ENCODE measurements around the gene PAF1. TPM values are rescaled to one million over a fixed set of nuclear protein-coding genes. Genes with fewer than 3 reads are reported as not detected.

PAF1 gene
- total and polyA plus RNA-seq, 2 of the 13 experiments (the other 11 are each of a cell fraction or from before 2014, with no cell fraction given): 30.2 to 31.1 TPM

- TF ChIP-seq NFKBIZ (CRISPR knock-in tag; IDR thresholded peaks at IDR 0.05) (peak; percentile 90), ZNF362 (CRISPR knock-in tag; IDR thresholded peaks at IDR 0.05; ENCODE audit: borderline replicate concordance) (peak; percentile 52; the same call in 1 of the 2 replicates), NFKB2 (CRISPR knock-in tag; IDR thresholded peaks at IDR 0.05; ENCODE audit: borderline replicate concordance) (peak; percentile 74; the same call in 1 of the 2 replicates), MED1 (CRISPR knock-in tag; IDR thresholded peaks at IDR 0.05) (peak; percentile 71), ZFYVE20 (CRISPR knock-in tag; IDR thresholded peaks at IDR 0.05; ENCODE audit: borderline replicate concordance, low read depth) (no peak), ZFY (CRISPR knock-in tag; IDR thresholded peaks at IDR 0.05) (peak; percentile 94), TGIF2 (CRISPR knock-in tag; IDR thresholded peaks at IDR 0.05) (peak; percentile 80; the same call in 1 of the 2 replicates), ZNF460 (CRISPR knock-in tag; IDR thresholded peaks at IDR 0.05; ENCODE audit: borderline replicate concordance) (0 out of 2 replicates have a peak, but pooled peaks have one; percentile 25), SP1 (IDR thresholded peaks at IDR 0.05) (no peak), SP1 (CRISPR knock-in tag; IDR thresholded peaks at IDR 0.05) (peak; percentile 84), RFXANK (CRISPR knock-in tag; IDR thresholded peaks at IDR 0.05) (no peak), ZBTB38 (CRISPR knock-in tag; IDR thresholded peaks at IDR 0.05) (peak; percentile 37; the same call in 1 of the 2 replicates), CBFB (CRISPR knock-in tag; IDR thresholded peaks at IDR 0.05) (peak; percentile 63; the same call in 1 of the 2 replicates), ZBTB4 (CRISPR knock-in tag; IDR thresholded peaks at IDR 0.05; ENCODE audit: borderline replicate concordance) (no peak; the same call in 1 of the 2 replicates), DNMT3B (CRISPR knock-in tag; conservative IDR thresholded peaks at IDR 0.05) (no peak), LCORL (IDR thresholded peaks at IDR 0.05) (no peak), LCORL (CRISPR knock-in tag; IDR thresholded peaks at IDR 0.05) (peak; percentile 76; the same call in 1 of the 2 replicates), YY1 (IDR thresholded peaks at IDR 0.05; ENCODE audit: insufficient read depth, insufficient replicate concordance, low read depth, low read length) (peak; percentile 82), SP4 (CRISPR knock-in tag; IDR thresholded peaks at IDR 0.05) (peak; percentile 95), YEATS2 (CRISPR knock-in tag; IDR thresholded peaks at IDR 0.05; ENCODE audit: borderline replicate concordance) (peak; percentile 90), KLF6 (CRISPR knock-in tag; IDR thresholded peaks at IDR 0.05) (peak; percentile 87), NFE2L1 (CRISPR knock-in tag; IDR thresholded peaks at IDR 0.05; ENCODE audit: borderline replicate concordance) (no peak), ARID5B (CRISPR knock-in tag; IDR thresholded peaks at IDR 0.05) (peak; percentile 66)
Measured at GRCh38 chr19:39341719-39342604, 48.9 kb downstream of the PAF1 start, which contains the start of gene SAMD4B (continued).

Measured in HepG2 (cell line).